K562 (cell line): ENCODE measurements around the gene CPLANE2. TPM values are rescaled to one million over a fixed set of nuclear protein-coding genes. Genes with fewer than 3 reads are reported as not detected.

ENCODE experiments used
- MGA ChIP-seq: fragments of 450-650 bp; IDR thresholded peaks from 2 replicates; pipeline ENCODE4 v1.6.1; 2016; ENCODE audit warnings: mild to moderate bottlenecking, moderate library complexity
- polyA plus RNA-seq, 8 experiments: library from polyadenylated mRNA; depleted of rRNA in 4 of 8; stranded (reverse) in 5 of 8; unstranded in 3 of 8; fragments of >200 nt; fragmentation: Nextera tagmentation in 2 of 8; fragmentation: Illumina TruSeq in 1 of 8; extraction: Ambion mirVana in 2 of 8; extraction: Trizol in 1 of 8; gene quantifications; 2 replicates each; pipeline versions ENCODE4 v1.2.1 to v1.2.3, GENCODE V29; 2011 to 2014; ENCODE audit warnings: inconsistent platforms in 1 of 8, missing spikeins in 1 of 8
- total RNA-seq, 7 experiments: library from RNA; depleted of rRNA in 6 of 7; stranded (reverse); fragments of >200 nt in 6 of 7; fragmentation: Illumina TruSeq in 2 of 7; extraction: Trizol in 2 of 7; gene quantifications; 2 replicates each; pipeline versions ENCODE4 v1.2.1 to v1.2.3, GENCODE V29; 2011 to 2021; ENCODE audit warnings: low replicate concordance in 1 of 7
- TF ChIP-seq, protein P1 (sequence below): fragments of 450-650 bp; IDR thresholded peaks from 2 replicates; pipeline ENCODE4 v1.6.1; 2016; ENCODE audit warnings: low read depth
- TF ChIP-seq, protein P2 (sequence below): fragments of 450-650 bp; formaldehyde crosslinking; conservative IDR thresholded peaks from 2 replicates; pipeline ENCODE4 v1.4.0; 2022; ENCODE audit warnings: mild to moderate bottlenecking, missing genetic modification characterization

CPLANE2 gene
- total and polyA plus RNA-seq, 9 of the 15 experiments (the other 6 are each of a cell fraction or from before 2014, with no cell fraction given) = 0.17 to 20.9 (median 8.1) TPM

DNA sequence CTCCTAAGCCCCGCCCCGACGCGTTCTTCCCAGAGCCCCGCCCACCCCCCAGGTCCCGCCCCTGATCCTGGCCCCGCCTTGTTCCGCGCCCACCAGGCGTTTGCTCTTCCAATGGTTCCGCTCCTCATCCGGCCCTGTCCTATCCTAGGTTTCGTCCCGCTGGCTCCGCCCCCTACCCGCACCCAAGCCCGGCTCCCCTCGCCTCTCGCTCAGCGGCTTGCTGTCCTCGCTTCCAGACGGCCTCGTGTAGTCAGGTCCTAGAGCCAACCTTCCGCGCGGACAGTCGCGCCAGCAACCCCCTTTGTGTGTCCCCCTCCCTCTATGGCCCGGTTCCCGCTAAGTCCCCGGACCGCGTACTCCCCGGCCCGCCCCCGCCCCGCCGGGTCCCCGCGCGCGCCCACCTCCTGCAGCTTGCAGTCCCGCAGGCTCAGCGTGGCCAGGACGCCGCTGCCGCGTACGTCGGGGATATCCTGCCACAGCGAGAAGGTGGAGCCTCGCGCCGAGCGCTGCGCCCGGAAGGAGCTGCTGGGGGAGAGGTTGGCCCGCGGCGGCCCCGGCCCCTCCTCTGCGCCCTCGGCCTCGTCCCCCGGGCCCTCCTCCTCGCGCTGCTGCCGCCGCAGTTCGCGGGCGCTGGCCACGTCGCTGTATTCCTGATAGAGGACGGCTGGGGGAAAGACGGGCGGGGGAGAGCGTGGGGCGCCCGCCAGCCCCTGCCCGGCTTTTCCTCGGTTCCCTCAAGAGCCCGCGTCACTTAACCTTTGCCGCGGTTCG lies 30.3 kb downstream of the CPLANE2 start (continued):
- peak; percentile 94 for TF ChIP-seq MGA
- TF ChIP-seq, protein P1, sequence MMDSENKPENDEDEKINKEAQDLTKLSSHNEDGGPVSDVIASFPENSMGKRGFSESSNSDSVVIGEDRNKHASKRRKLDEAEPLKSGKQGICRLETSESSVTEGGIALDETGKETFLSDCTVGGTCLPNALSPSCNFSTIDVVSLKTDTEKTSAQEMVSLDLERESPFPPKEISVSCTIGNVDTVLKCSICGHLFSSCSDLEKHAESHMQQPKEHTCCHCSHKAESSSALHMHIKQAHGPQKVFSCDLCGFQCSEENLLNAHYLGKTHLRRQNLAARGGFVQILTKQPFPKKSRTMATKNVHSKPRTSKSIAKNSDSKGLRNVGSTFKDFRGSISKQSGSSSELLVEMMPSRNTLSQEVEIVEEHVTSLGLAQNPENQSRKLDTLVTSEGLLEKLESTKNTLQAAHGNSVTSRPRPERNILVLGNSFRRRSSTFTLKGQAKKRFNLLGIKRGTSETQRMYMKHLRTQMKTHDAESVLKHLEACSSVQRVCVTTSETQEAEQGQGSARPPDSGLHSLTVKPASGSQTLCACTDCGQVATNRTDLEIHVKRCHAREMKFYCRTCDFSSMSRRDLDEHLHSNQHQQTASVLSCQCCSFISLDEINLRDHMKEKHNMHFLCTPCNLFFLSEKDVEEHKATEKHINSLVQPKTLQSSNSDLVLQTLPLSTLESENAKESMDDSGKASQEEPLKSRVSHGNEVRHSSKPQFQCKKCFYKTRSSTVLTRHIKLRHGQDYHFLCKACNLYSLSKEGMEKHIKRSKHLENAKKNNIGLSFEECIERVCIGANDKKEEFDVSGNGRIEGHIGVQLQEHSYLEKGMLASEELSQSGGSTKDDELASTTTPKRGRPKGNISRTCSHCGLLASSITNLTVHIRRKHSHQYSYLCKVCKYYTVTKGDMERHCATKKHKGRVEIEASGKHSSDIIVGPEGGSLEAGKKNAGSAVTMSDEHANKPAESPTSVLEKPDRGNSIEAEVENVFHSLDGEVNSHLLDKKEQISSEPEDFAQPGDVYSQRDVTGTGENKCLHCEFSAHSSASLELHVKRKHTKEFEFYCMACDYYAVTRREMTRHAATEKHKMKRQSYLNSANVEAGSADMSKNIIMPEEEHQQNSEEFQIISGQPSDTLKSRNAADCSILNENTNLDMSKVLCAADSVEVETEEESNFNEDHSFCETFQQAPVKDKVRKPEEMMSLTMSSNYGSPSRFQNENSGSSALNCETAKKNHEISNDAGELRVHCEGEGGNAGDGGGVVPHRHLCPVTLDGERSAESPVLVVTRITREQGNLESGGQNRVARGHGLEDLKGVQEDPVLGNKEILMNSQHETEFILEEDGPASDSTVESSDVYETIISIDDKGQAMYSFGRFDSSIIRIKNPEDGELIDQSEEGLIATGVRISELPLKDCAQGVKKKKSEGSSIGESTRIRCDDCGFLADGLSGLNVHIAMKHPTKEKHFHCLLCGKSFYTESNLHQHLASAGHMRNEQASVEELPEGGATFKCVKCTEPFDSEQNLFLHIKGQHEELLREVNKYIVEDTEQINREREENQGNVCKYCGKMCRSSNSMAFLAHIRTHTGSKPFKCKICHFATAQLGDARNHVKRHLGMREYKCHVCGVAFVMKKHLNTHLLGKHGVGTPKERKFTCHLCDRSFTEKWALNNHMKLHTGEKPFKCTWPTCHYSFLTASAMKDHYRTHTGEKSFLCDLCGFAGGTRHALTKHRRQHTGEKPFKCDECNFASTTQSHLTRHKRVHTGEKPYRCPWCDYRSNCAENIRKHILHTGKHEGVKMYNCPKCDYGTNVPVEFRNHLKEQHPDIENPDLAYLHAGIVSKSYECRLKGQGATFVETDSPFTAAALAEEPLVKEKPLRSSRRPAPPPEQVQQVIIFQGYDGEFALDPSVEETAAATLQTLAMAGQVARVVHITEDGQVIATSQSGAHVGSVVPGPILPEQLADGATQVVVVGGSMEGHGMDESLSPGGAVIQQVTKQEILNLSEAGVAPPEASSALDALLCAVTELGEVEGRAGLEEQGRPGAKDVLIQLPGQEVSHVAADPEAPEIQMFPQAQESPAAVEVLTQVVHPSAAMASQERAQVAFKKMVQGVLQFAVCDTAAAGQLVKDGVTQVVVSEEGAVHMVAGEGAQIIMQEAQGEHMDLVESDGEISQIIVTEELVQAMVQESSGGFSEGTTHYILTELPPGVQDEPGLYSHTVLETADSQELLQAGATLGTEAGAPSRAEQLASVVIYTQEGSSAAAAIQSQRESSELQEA = no peak
- TF ChIP-seq, protein P2, sequence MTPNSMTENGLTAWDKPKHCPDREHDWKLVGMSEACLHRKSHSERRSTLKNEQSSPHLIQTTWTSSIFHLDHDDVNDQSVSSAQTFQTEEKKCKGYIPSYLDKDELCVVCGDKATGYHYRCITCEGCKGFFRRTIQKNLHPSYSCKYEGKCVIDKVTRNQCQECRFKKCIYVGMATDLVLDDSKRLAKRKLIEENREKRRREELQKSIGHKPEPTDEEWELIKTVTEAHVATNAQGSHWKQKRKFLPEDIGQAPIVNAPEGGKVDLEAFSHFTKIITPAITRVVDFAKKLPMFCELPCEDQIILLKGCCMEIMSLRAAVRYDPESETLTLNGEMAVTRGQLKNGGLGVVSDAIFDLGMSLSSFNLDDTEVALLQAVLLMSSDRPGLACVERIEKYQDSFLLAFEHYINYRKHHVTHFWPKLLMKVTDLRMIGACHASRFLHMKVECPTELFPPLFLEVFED (CRISPR knock-in tag) = peak; percentile 92
